ENCODE data around the gene SRRM4. TPM values are rescaled to one million over a fixed set of nuclear protein-coding genes. Genes with fewer than 3 reads are reported as not detected.
A peak's percentile ranks its signal among the peaks of the same experiment; 100 is the strongest.

SRRM4 gene
- total RNA-seq, 4 donors from 2014 or later = under 0.01 to 0.14 (median 0.09) TPM; not detected in 1

GRCh38 chr12:119206348-119207062 lies 225.2 kb downstream of the SRRM4 start:
- Histone ChIP-seq H3K36me3 (no peaks in the 10 kb centered on the region), H3K27me3 (no peaks in the 10 kb centered on the region), H3K4me1 (no peaks in the 10 kb centered on the region), H3K27ac (no peak overlapping the region), H3K9me3 (no peaks in the 10 kb centered on the region), H3K4me3 (no peak overlapping the region)
- DNase-seq = no peak
- no peak for TF ChIP-seq POLR2A (IDR thresholded peaks at IDR 0.05)
- TF ChIP-seq, protein P1, sequence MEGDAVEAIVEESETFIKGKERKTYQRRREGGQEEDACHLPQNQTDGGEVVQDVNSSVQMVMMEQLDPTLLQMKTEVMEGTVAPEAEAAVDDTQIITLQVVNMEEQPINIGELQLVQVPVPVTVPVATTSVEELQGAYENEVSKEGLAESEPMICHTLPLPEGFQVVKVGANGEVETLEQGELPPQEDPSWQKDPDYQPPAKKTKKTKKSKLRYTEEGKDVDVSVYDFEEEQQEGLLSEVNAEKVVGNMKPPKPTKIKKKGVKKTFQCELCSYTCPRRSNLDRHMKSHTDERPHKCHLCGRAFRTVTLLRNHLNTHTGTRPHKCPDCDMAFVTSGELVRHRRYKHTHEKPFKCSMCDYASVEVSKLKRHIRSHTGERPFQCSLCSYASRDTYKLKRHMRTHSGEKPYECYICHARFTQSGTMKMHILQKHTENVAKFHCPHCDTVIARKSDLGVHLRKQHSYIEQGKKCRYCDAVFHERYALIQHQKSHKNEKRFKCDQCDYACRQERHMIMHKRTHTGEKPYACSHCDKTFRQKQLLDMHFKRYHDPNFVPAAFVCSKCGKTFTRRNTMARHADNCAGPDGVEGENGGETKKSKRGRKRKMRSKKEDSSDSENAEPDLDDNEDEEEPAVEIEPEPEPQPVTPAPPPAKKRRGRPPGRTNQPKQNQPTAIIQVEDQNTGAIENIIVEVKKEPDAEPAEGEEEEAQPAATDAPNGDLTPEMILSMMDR (IDR thresholded peaks at IDR 0.05) = no peak
- intact Hi-C loops (cut with DNase I; ENCODE audit: low total_unique reads) = no loop called here

DNA sequence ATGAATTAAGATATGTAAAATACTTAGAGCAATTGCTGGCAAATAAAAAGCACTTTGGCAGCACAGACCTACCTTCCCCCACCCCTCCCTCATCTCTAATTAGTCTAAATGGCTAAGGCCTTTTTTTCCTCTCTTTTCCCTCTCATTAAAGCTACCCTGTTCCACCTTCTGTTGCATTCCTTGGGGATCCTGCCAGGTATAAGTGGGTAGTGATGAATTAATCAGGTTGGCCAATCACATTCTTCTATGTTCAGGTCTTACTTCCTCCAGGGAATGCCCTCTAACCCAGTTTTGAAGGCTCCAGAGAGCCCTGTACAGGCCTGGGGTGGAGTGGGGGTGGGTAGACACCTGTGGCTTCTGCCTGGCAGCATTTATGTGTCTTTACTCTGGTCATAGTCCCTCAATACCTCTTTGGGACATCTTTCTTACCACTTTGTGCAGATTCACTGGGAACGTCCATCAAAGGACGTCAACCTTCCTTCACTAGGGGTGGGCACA lies 225.8 kb downstream of the SRRM4 start:
- TF ChIP-seq, protein P1 (IDR thresholded peaks at IDR 0.05) = no peak
- TF ChIP-seq POLR2A (IDR thresholded peaks at IDR 0.05) = no peak
- no peaks in the 10 kb centered on the region for H3K4me1 ChIP-seq

DNA sequence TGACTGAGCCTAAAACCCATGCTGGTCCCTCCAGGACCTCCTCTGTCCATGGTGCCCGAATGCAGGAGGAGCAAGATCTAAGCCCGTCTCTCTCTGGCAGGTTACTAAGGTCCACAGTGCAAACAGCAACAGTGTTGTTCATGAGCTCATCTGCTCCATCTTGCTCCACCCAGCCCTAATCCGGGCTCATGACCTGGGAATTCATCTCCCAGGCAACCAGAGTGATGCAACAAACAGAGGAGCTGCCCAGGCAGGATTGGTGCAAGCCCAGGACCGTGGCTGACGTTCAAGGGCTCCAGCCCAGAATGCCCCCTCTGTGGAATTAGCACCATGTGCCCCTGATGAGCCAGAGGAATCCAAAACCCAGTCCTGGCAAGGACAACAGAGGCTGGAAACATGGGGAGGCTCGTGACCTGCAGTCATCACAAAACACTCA lies 227.3 kb downstream of the SRRM4 start:
- Histone ChIP-seq H3K4me1 (no peaks in the 10 kb centered on the region), H3K36me3 (no peaks in the 10 kb centered on the region), H3K27ac (no peak overlapping the region), H3K4me3 (no peak overlapping the region), H3K27me3 (no peaks in the 10 kb centered on the region), H3K9me3 (no peaks in the 10 kb centered on the region)
- TF ChIP-seq, protein P1 (IDR thresholded peaks at IDR 0.05) = no peak
- no peak for TF ChIP-seq POLR2A (IDR thresholded peaks at IDR 0.05)
- intact Hi-C loops (cut with DNase I; ENCODE audit: low total_unique reads) = no loop called here
- DNase-seq = peak; percentile 41 to 63

More for the DNA sequence above, 225.8 kb downstream of the SRRM4 start:
- H3K27ac ChIP-seq = no peak overlapping the region
- DNase-seq = no peak
- H3K36me3 ChIP-seq = no peaks in the 10 kb centered on the region
- H3K27me3 ChIP-seq = no peaks in the 10 kb centered on the region
- no peaks in the 10 kb centered on the region for H3K9me3 ChIP-seq
- intact Hi-C loops (cut with DNase I; ENCODE audit: low total_unique reads) = no loop called here
- no peak overlapping the region for H3K4me3 ChIP-seq

GRCh38 chr12:119211884-119212283 lies 230.5 kb downstream of the SRRM4 start:
- intact Hi-C loops (cut with DNase I; ENCODE audit: low total_unique reads) = no loop called here
- Histone ChIP-seq H3K4me3 (no peak overlapping the region), H3K27me3 (no peaks in the 10 kb centered on the region), H3K9me3 (no peaks in the 10 kb centered on the region), H3K36me3 (no peaks in the 10 kb centered on the region), H3K4me1 (no peaks in the 10 kb centered on the region), H3K27ac (no peak overlapping the region)
- TF ChIP-seq, protein P1 (IDR thresholded peaks at IDR 0.05) = no peak
- TF ChIP-seq POLR2A (IDR thresholded peaks at IDR 0.05) = no peak
- DNase-seq = no peak

Other genes with a start within 250 kb of the SRRM4 start
- gene HSPB8, start 197.4 kb downstream of the SRRM4 start, total RNA-seq = 10 to 100 TPM; 10.6 to 49.7 (median 38.3) TPM

Measured in uterus (tissue), 4 donors.